Stomach smooth muscle (tissue), 2 donors: ENCODE data around the gene DYRK1A.

Experiments used
- H3K27ac ChIP-seq: one replicate; pipeline ENCODE4 v1.7.0; 2013; ENCODE audit warnings: mild to moderate bottlenecking, low read length, inconsistent platforms
- H3K27me3 ChIP-seq, 2 donors: one replicate each; pipeline ENCODE4 v1.7.0; 2013; ENCODE audit warnings: low read length in 2 of 2; ENCODE audit not compliant: insufficient read depth in 2 of 2, control insufficient read depth in 1 of 2
- H3K36me3 ChIP-seq, 2 donors: one replicate each; pipeline ENCODE4 v1.7.0; 2013; ENCODE audit warnings: low read length in 2 of 2; ENCODE audit not compliant: control insufficient read depth in 2 of 2, insufficient read depth in 2 of 2
- H3K4me1 ChIP-seq: one replicate; pipeline ENCODE4 v1.7.0; 2013; ENCODE audit warnings: low read length; ENCODE audit not compliant: control insufficient read depth, insufficient read depth
- H3K4me3 ChIP-seq, 2 donors: one replicate each; pipeline ENCODE4 v1.7.0; 2013; ENCODE audit warnings: low read length in 2 of 2
- H3K9ac ChIP-seq, 2 donors: one replicate each; pipeline ENCODE4 v1.7.0; 2013; ENCODE audit warnings: low read length in 2 of 2, mild to moderate bottlenecking in 1 of 2
- H3K9me3 ChIP-seq, 2 donors: one replicate each; pipeline ENCODE4 v1.7.0; 2013; ENCODE audit warnings: low read length in 2 of 2; ENCODE audit not compliant: control insufficient read depth in 2 of 2
- donor health status: healthy.
- donor health status: Pancreatic carcinoma.

Gene DYRK1A

DNA sequence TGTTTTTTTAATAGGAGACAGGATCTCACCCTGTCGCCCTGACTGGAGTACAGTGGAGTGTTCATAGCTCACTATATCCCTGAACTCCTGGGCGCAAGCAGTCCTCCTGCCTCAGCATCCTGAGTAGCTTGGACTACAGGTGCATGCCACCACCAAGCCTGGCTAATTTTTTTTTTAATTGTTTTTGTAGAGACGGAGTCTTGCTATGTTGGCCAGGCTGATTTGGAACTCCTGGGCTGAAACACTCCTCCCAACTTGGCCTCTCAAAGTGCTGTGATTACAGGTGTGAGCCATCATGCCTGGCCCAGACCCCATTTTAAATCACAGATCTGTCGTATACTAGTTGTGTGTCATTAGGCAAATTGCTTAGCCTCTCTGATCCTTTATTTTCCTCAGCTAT is 161.1 kb downstream of the DYRK1A start:
- Histone ChIP-seq H3K27ac (no peak overlapping the region), H3K9ac (no peak overlapping the region), H3K9me3 (no peaks in the 10 kb centered on the region), H3K36me3 (no peaks in the 10 kb centered on the region), H3K4me3 (no peak overlapping the region), H3K4me1 (peaks cover 8% of the 10 kb centered on the region), H3K27me3 (no peaks in the 10 kb centered on the region)

DNA sequence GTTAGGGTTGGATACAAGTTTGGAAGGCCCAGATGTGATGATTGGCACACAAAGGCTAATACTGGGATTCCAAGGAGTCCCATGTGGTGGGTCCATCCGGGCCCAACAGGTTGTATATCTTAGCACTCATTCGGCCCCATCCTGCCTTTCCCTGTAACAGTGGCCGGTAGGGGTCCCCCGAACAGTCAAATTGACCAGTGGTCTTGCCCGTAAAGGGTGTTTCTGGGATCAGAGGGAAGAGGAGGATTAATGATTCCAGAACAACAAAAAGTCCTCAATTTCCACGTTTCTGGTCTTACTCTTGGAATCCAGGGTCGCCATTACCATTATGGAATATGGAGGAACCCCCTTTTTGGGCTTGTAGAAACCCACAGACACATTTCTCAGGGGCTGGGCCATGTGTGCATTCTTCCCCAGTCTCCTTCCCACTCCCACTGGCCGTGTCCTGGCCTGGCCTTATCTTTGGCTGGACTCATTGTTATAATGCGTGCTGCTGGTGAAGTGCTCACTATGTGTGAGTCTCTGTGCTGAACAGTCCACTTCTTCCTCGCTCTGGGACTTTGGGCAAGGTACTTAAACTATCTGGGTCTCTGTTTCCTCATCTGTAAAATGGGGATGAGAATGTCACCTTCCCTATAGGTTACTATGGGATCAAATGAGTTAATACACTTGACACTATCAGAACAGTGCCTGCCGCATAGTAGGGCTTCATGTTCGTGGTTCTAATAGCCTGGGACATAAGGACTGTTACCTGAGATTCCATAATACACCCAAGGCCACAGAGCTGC is 161.8 kb downstream of the DYRK1A start:
- Histone ChIP-seq H3K27me3 (no peaks in the 10 kb centered on the region), H3K27ac (no peak overlapping the region), H3K4me3 (no peak overlapping the region), H3K36me3 (no peaks in the 10 kb centered on the region), H3K9ac (no peak overlapping the region), H3K9me3 (no peaks in the 10 kb centered on the region), H3K4me1 (peaks cover 8% of the 10 kb centered on the region)

DNA sequence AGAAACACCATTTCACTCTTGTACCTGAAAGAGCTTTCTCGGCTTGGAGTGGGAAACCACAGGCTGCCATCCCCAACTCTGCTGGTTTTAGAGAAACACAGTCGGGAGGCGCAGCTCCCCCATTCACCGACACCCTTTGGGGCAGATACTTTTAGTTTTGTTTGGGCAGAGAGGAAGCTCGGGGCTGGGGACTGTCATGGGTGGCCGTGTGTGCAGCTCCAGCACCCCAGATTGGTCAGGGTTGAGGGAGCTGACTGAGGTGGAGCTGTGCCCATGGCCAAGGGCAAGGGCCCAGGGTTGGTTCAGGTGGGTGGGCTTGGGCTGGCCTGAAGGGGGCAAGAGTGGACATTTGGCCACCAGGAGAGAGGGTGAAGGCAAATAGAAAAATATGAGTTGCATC is 163.1 kb downstream of the DYRK1A start:
- peaks cover 8% of the 10 kb centered on the region for H3K4me1 ChIP-seq
- no peak overlapping the region for H3K9ac ChIP-seq
- H3K9me3 ChIP-seq, result no peaks in the 10 kb centered on the region
- H3K36me3 ChIP-seq, result no peaks in the 10 kb centered on the region
- no peak overlapping the region for H3K4me3 ChIP-seq
- H3K27me3 ChIP-seq, result peaks cover 2 to 3% of the 10 kb centered on the region in 2 donors
- H3K27ac ChIP-seq, result no peak overlapping the region

DNA sequence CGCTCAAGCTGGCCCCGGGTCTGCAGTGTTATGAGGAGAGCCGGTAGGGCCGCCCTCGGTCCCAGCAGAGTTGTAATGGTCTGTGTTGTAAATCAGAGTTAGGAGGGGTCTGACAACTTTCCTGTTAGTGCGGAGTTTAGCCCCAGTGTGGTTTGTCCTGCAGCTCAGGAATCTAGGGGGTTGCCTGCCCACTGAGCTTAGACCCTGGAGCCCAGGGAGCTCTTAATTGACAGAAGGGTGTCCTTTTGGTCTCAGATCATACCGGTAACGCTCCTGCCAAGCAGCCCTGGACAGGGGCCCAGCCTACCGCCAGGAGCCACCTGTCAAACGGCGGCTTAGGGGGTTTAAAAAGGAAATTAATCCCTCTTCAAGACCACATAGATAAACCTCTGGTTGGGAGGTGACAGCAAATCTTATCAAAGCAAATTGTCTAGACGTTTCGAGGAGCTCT is 164.4 kb downstream of the DYRK1A start:
- peaks cover 8% of the 10 kb centered on the region for H3K4me1 ChIP-seq
- H3K9ac ChIP-seq, result no peak overlapping the region
- H3K27me3 ChIP-seq, result peaks cover 4 to 7% of the 10 kb centered on the region in 2 donors
- no peak overlapping the region for H3K27ac ChIP-seq
- H3K9me3 ChIP-seq, result peaks cover 0 to 5% of the 10 kb centered on the region in 2 donors
- H3K36me3 ChIP-seq, result no peaks in the 10 kb centered on the region
- H3K4me3 ChIP-seq, result no peak overlapping the region

DNA sequence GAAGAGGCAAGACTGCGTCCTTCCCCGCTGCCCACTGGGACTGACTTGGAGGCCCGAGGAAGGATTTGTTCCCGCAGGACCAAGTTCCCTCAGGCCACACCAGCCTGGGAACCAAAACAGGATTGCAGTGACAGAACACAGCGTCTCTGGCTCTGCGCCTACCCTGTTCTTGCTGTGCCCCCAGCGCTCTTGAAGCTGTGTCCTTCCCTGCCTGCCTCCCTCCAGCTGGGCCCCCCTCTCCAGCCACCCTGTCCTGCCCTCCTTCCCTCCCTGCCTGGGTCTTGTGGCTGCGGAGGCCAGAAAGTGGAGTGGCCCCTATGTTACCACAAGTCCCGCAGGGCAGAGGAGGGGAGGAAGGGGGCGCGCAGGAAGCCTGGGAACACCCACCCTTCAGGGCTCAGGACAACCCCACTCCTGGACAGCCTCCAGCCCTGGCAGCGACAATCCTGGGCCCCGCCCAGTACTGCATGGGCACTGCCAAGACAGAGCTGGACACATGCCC is 164.9 kb downstream of the DYRK1A start:
- peaks cover 3 to 5% of the 10 kb centered on the region in 2 donors for H3K9me3 ChIP-seq
- peaks cover 4 to 7% of the 10 kb centered on the region in 2 donors for H3K27me3 ChIP-seq
- H3K4me3 ChIP-seq, result peak overlapping the region in 1 of 2 donors; percentile 40
- no peak overlapping the region for H3K27ac ChIP-seq
- H3K4me1 ChIP-seq, result peaks cover 8% of the 10 kb centered on the region
- H3K36me3 ChIP-seq, result no peaks in the 10 kb centered on the region
- no peak overlapping the region for H3K9ac ChIP-seq

DNA sequence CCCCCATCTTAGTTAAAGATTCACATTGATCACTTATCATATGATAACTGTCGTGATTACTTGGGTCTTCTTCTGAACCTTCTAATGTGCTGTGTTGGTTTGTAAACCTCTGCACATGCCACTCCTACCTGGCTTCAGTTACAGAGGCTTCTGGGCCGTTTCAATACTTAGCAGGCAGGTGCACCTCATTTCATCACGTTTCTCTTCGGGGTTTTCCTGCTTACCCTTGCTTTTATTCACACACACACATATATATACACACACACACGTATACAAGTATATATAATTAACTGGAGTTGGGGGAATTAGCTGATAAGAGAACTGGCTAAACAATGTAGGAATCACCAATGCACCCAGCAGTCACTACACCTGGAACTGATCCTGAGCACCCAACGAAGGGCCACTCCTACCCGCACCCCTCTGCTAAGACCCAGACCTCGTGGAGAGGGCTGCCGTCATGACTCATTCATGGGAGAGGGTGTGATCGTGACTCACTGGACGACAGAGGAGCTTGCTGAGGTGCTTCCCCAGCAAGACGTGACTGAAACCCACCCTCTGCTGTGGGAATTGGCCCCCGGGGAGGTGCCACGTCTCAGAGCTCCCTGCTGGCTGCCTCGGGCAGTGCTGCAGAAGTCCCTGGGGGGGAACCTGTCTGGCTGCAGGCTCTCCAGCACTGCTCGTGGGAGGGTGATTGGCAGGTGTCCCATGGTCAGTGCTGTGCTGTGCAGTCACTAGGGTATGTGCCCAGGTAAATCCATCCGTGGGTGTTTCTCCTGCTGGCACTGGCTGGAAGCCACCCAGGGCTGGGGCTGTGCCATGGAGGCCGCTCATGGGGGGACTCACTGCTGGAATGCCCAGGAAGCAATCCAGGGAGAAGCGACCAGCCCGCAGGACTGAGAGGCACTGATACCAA is 166.6 kb downstream of the DYRK1A start:
- Histone ChIP-seq H3K36me3 (no peaks in the 10 kb centered on the region), H3K27me3 (peaks cover 4 to 7% of the 10 kb centered on the region in 2 donors), H3K4me1 (peaks cover 8% of the 10 kb centered on the region), H3K4me3 (no peak overlapping the region), H3K9me3 (peaks cover 3 to 5% of the 10 kb centered on the region in 2 donors), H3K9ac (no peak overlapping the region), H3K27ac (no peak overlapping the region)

DNA sequence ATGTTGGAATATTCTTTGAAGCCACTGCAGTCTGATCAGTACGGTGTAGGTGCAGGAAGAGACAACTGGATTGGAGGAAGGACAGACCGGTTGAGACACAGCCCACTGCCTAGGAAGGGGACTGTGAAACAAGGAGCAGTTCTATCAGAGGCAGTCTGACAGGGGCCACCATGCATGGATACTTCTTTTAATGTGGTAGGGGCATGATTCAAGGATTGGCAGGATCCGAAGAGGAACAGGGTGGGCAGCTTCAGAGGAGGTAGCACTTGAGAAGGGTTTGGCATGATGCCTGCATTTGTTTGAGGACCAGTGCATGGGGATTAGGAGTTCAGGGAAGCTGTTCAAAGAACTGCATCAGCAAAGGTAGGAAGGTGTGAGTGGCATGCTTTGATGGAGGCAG is 167.9 kb downstream of the DYRK1A start:
- Histone ChIP-seq H3K4me1 (peaks cover 8% of the 10 kb centered on the region), H3K27ac (no peak overlapping the region), H3K27me3 (peaks cover 4 to 7% of the 10 kb centered on the region in 2 donors), H3K9ac (no peak overlapping the region), H3K9me3 (peaks cover 3 to 5% of the 10 kb centered on the region in 2 donors), H3K36me3 (no peaks in the 10 kb centered on the region), H3K4me3 (no peak overlapping the region)

DNA sequence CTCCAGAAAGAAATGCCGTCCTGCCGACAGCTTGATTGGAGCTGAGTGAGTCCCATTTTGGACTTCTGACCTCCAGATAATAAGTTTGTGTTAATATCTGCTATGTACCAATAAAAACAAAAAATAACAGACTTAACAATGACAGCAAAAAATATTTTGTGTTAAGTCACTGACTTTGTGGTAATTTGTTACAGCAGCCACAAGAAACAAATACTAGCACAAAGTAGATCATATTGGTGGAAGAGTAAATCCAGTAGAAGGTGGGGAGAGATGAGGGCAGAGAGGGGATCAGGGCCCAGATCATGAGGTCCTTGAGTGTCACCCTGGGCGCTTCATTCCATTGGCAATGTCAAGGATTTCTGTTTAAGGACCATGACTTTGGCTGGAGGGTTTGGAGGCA is 168.6 kb downstream of the DYRK1A start:
- H3K4me1 ChIP-seq, result peaks cover 8% of the 10 kb centered on the region
- no peak overlapping the region for H3K4me3 ChIP-seq
- H3K27ac ChIP-seq, result no peak overlapping the region
- H3K36me3 ChIP-seq, result no peaks in the 10 kb centered on the region
- H3K9me3 ChIP-seq, result peaks cover 3 to 5% of the 10 kb centered on the region in 2 donors
- peaks cover 4 to 7% of the 10 kb centered on the region in 2 donors for H3K27me3 ChIP-seq
- no peak overlapping the region for H3K9ac ChIP-seq

DNA sequence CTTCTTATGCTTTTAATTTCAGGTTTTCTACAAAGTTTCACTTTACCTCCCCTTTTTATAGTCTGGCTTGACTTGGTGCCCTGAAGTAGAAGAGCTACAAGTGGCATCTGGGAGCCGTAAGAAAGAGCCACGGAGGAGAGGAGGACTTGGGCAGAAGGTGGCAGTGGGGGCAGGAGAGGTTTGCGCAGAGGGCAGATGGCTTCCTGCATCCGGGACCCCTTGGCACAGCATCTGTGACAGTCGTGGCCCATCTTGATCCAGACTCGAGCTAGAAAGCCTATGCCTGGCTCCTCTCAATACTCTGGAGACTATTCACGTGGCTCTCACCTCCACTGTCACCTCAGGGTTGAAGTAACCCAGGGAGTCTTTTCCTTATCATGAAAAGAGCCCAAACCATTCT is 169.1 kb downstream of the DYRK1A start:
- H3K9me3 ChIP-seq, result peaks cover 3 to 5% of the 10 kb centered on the region in 2 donors
- peaks cover 4 to 7% of the 10 kb centered on the region in 2 donors for H3K27me3 ChIP-seq
- H3K9ac ChIP-seq, result no peak overlapping the region
- H3K36me3 ChIP-seq, result no peaks in the 10 kb centered on the region
- H3K4me1 ChIP-seq, result peaks cover 8% of the 10 kb centered on the region
- H3K4me3 ChIP-seq, result no peak overlapping the region
- H3K27ac ChIP-seq, result no peak overlapping the region

DNA sequence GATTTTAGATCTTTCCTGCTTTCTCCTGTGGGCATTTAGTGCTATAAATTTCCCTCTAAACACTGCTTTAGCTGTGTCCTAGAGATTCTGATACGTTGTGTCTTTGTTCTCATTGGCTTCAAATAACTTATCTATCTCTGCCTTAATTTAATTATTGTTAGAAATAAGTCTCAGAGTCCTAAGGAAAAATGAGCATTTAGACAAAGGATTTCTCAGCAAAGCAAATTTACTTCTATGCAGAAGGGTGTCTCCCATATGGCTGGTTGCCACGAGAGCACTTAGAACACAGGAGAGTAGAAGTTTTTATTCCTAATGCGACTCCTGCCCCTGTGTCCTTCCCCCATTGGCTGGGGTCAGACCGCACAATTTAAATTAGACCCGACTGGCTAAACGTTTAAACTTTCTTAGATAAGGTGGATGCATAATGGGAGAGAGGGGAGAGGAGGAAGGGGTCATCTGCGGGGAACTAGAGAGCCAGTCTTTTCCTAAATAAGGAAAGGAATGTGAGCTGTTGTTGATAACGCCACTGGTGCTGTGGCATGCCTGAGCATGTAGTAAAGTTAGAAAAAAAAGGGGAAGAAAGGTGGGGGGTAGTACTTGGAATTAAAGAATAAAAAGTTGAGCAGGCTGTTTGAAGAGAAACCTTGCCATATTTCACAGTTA is 170.2 kb downstream of the DYRK1A start:
- Histone ChIP-seq H3K9me3 (peaks cover 3 to 5% of the 10 kb centered on the region in 2 donors), H3K27me3 (peaks cover 4 to 7% of the 10 kb centered on the region in 2 donors), H3K36me3 (no peaks in the 10 kb centered on the region), H3K27ac (no peak overlapping the region), H3K9ac (no peak overlapping the region), H3K4me1 (no peaks in the 10 kb centered on the region), H3K4me3 (no peak overlapping the region)
